AG09309 (cell line): ENCODE data around the gene TIMM9.

Experiments used
- DNase-seq: peaks from one replicate; pipeline ENCODE4 v3.0.0-alpha.2; 2010; ENCODE audit warnings: low read depth
- H3K4me3 ChIP-seq: 2 replicates; pipeline ENCODE4 v1.5.1; 2011; ENCODE audit warnings: mild to moderate bottlenecking, low read depth, low read length, moderate library complexity; ENCODE audit not compliant: control insufficient read depth
- TF ChIP-seq, protein P1 (sequence below): IDR thresholded peaks from 2 replicates; pipeline ENCODE4 v1.5.1; 2011; ENCODE audit warnings: mild to moderate bottlenecking, low read depth, low read length, inconsistent platforms; ENCODE audit not compliant: insufficient read depth, control insufficient read depth; ENCODE audit errors: missing control alignments

TIMM9 gene

DNA sequence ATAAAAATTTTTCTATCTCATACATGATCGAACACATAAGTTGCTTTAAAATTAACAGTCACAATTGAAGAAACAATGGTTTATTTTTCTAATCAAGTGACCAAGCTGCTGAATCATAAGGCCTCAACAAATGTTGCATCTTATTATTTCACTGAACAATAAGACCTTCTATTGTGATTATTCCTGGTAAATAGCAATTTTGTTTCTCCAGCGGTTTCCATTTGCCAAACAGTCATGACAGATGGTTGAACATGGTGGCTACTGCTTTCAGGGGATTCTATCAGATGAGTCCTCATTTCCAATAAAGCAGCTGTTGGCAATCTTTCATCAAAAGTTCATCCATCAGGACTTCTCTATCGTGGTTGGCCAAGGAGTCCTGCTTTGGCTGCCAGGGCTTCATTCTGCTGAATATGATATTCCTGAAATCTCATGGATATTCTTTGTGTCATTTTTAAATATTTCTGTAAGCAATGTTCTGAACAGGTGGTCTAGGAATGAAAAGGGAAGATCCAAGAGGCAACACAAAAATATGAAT is 18.6 kb downstream of the TIMM9 start:
- no peak for DNase-seq
- TF ChIP-seq, protein P1, sequence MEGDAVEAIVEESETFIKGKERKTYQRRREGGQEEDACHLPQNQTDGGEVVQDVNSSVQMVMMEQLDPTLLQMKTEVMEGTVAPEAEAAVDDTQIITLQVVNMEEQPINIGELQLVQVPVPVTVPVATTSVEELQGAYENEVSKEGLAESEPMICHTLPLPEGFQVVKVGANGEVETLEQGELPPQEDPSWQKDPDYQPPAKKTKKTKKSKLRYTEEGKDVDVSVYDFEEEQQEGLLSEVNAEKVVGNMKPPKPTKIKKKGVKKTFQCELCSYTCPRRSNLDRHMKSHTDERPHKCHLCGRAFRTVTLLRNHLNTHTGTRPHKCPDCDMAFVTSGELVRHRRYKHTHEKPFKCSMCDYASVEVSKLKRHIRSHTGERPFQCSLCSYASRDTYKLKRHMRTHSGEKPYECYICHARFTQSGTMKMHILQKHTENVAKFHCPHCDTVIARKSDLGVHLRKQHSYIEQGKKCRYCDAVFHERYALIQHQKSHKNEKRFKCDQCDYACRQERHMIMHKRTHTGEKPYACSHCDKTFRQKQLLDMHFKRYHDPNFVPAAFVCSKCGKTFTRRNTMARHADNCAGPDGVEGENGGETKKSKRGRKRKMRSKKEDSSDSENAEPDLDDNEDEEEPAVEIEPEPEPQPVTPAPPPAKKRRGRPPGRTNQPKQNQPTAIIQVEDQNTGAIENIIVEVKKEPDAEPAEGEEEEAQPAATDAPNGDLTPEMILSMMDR, result no peak
- no peak overlapping the region for H3K4me3 ChIP-seq

DNA sequence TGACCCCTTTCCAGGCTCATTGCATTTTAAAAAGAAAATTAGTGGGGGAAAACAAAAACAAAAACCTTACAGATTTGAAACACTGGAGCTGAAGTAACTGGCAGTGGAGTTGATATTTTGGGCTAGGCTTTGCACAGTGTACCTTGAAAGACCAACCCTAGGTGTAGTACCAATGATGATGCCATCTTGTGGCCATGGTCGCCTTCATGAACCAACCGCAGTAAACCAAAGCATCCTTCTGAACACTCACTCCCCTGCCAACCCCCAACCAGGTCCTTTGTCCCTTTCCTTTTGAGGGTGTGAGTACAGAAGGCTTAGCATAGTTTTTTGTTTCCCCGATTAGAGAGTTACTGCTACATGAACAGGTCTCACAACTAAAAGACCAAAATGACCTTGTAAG is 25.7 kb downstream of the TIMM9 start:
- no peak overlapping the region for H3K4me3 ChIP-seq
- DNase-seq, result no peak
- TF ChIP-seq, protein P1, result no peak

DNA sequence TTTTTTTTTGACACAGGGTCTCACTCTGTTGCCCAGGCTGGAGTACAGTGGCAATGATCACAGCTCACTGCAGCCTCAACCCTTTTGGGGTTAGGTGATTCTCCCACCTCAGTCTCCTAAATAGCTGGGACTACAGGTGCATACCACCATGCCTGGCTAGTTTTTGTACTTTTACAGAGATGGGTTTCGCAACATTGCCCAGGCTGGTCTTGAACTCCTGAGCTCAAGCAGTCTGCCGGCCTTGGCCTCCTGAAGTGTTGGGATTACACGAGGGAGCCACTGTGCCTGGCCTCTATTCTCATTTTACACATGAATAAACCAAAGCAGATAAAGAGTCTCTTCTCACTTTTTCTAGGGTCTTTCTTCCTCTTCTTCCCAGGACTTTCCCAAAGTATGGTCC is 28.4 kb downstream of the TIMM9 start:
- TF ChIP-seq, protein P1, result no peak
- H3K4me3 ChIP-seq, result no peak overlapping the region
- no peak for DNase-seq

DNA sequence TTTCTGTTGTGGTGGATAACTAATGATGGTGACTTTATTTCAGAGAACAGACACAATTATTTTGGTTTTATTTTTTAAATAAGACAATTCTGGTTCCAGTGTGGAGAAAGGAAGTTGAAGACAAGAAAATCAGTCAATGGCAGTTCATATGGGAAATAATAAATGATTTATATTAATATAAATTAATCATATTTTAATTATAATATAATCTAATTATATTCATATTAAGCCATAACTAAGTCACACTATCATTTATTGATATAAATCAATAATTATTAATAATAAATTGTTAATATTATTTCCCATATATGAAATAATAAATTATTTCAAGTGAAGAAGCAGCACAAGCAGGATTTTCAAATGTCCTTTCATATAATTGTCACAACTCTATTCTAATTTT is 28.8 kb downstream of the TIMM9 start:
- no peak overlapping the region for H3K4me3 ChIP-seq
- TF ChIP-seq, protein P1, result no peak
- no peak for DNase-seq

DNA sequence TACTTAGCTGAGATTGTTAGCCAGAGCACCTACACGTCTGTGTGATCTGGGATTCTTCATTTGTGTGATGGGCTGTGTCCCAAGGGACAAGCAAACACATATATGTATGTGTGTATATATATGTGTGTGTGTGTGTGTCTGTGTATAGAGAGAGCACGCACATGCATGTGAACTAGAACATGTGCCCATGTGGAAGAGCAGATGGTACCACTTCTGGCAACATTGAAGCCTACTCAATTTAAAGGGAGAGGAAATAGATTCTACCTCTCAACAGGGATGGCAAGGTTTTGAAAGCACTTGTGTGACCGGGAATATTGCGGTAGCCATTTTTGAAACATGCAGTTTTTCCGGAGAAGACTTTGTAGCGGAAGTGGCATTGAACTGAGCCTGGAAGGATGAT is 30.2 kb downstream of the TIMM9 start:
- DNase-seq, result no peak
- no peak overlapping the region for H3K4me3 ChIP-seq
- TF ChIP-seq, protein P1, result no peak

DNA sequence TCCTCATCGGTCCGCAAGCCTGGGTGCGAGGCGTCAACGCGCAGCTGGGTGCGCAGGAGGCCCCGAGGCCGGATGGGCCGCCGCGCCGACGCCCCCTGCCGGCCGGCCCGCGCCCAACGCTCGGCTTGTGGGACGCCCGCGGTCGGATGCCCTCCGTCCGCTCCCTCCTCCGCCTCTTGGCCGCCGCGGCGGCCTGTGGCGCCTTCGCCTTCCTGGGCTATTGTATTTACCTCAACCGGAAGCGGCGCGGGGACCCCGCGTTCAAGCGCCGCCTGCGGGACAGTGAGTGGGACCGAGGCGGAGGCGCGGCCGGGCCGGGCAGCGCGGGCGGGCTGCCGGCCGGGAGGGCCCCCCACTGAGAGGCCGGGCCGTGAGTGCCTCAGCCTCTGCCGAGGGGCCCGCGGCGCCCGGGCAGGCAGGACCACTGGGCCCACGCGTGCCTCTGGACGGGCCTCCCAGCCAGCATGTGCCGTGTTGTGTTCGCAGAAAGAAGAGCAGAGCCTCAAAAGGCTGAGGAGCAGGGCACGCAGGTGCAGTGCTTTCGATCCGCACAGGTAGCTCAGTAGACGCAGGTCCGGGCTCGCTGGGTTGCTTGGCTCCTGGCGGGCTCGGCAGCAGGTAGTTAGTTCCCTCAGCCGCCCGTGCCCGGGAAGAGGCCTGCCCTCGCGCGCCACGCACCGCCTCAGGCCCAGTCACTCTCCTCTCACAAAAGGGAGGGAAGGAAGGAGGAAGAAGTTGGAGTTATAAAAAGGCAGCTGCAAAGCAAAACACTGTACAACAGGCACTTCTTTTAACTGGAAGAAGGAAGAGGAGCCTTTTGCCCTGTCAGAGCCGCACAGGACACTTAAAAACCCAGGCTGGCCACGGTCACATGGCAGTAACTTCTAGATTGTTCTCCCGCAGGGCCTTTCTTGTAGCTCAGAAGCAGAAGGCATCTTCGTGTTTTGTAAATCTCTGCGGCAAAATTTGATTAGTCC is 31.2 kb downstream of the TIMM9 start, which contains the start of gene TOMM20L:
TOMM20L (plus strand) TSS at position 119 of the 977 bp plus-strand sequence; CDS start at position 147, 28 bp downstream.
- TF ChIP-seq, protein P1, result peak; percentile 35
- peak within 1 kb of the TSS; percentile 36 for H3K4me3 ChIP-seq
- DNase-seq, result peak; percentile 1
